ENCODE measurements around the gene USP24.
A peak's percentile ranks its signal among the peaks of the same experiment; 100 is the strongest.
"Not testable (repeated sequence)": the region's sequence is repeated elsewhere in the genome, so short reads cannot be mapped to it uniquely, and the experiment has no call there.

Gene USP24

GRCh38 chr1:55038974-55039341 is 176.2 kb downstream of the USP24 start:
- no peak for DNase-seq (ENCODE audit: low read depth)

DNA sequence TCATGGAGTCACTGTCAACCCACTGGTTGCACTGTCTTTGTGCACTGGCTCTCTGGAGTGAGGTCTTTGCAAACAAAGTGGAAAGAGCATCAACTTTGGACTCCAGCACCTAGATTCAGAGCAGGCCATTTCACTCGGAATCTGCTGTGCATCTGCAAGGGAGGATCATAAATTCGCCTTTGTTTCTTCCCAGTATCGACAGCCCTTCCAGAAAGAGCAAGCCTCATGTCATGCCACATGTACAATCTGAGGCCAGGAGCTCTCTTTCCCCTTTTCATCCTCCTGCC is 176.7 kb downstream of the USP24 start:
- no peak for DNase-seq (ENCODE audit: low read depth)

- no peak for DNase-seq (ENCODE audit: low read depth)
Observed at GRCh38 chr1:55037733-55038551, 177.2 kb downstream of the USP24 start.

- no peak for DNase-seq (ENCODE audit: low read depth)
Observed at GRCh38 chr1:55035904-55036303, 179.3 kb downstream of the USP24 start.

DNA sequence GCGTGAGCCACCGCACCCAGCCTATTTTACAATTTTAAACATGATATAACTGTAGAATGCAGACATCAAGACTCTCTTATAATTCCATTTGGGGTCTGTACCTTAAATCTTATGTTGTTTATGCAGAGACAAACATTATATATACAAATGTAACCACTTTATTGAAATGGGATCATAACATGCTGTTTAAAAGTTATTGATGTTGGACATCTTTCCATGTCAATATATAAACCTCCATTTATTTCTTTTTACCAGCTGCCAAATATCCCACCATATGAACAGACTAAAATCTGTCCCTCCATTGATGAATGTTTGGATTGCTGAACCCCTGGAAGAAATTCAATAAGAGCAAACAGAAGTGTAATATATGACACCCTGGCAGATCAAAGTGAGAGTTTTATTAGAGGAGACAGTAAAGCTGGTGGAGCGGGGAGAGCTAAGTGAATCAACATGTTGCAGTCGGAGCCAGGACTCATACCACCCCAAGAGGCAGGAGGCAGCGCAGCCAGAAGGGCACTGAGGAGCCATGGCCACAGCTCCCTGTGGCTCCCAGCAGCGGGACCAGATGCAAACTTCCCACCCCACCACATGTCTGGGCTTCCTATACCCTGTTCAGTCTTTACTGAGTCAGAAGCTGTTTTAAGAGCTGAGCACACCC is 180.6 kb downstream of the USP24 start:
- DNase-seq (ENCODE audit: low read depth): no peak

GRCh38 chr1:55033265-55033614 is 181.9 kb downstream of the USP24 start:
- no peak for DNase-seq (ENCODE audit: low read depth)

DNA sequence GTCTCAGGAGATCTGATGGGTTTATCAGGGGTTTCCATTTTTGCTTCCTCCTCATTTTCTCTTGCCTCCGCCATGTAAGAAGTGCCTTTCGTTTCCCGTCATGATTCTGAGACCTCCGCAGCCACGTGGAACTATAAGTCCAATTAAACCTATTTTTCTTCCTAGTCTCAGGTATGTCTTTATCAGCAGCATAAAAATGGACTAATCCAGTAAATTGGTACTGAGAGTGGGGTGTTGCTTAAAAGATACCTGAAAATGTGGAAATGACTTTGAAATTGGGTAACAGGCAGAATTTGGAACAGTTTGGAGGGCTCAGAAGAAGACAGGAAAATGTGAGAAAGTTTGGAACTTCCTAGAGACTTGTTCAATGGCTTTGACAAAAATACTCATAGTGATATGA is 184.1 kb downstream of the USP24 start:
- DNase-seq (ENCODE audit: low read depth): not testable (repeated sequence)

GRCh38 chr1:55026682-55027081 is 188.5 kb downstream of the USP24 start:
- DNase-seq (ENCODE audit: low read depth): not testable (repeated sequence)

DNA sequence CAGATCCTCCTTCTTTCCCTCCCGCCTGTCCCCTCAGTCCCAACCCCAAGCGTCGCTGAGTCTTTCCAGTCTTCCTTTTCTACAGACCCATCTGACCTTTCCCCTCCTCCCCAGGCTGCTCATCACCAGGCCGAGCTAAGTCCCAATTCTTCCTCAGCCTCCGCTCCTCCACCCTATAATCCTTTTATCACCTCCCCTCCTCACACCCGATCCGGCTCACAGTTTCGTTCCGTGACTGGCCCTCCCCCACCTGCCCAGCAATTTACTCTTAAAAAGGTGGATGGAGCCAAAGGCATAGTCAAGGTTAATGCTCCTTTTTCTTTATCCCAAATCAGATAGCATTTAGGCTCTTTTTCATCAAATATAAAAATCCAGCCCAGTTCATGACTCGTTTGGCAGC is 191.0 kb downstream of the USP24 start:
- DNase-seq (ENCODE audit: low read depth): not testable (repeated sequence)

DNA sequence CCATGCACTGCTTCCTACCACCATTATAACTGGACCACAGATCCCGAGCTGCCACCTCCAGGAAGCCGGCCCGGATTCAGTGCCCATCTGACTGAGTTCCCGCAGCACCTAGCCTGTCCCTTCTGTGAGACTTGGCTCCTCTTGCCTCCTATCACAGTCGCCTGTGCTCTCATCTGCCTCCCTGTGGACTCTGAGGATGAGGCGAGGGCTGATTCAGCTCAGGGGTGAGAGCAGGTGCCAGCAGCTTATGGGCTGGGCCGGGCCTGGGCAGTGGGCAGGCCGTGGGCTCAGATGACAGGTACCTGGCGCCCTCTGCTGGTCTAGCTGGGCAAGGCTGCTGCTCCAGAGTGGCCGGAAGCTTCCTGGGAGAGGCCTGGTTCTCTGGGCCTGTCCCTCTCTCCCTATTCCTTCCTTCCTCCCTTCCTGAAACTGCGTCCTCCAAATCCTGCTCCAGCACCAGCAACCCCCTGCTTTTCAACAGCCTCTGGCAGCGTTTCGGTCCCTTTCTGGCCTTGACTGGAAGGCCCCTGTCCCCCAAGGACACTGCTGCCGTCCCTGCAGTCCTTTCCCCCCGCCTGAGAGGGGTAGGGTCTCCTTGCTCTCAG is 193.1 kb downstream of the USP24 start:
- DNase-seq (ENCODE audit: low read depth): peak; percentile 41

- no peak for DNase-seq (ENCODE audit: low read depth)
Observed at GRCh38 chr1:55018395-55018794, 196.8 kb downstream of the USP24 start.
